Glutamatergic neuron (in vitro differentiated cells): ENCODE measurements around the gene PIAS1. TPM values are rescaled to one million over a fixed set of nuclear protein-coding genes. Genes with fewer than 3 reads are reported as not detected.
"Not testable (repeated sequence)": the region's sequence is repeated elsewhere in the genome, so short reads cannot be mapped to it uniquely, and the experiment has no call there.

Experiments
- DNase-seq: peaks from one replicate; pipeline ENCODE4 v3.0.0; 2022
- H3K27ac Mint-ChIP-seq: one replicate; pipeline ENCODE4 v1.8.0; 2020; ENCODE audit warnings: mild to moderate bottlenecking, mixed read lengths, inconsistent platforms; ENCODE audit not compliant: unreplicated experiment
- H3K27me3 Mint-ChIP-seq: one replicate; pipeline ENCODE4 v1.8.0; 2020; ENCODE audit warnings: mild to moderate bottlenecking, moderate library complexity, mixed read lengths, inconsistent platforms; ENCODE audit not compliant: unreplicated experiment
- H3K36me3 Mint-ChIP-seq: one replicate; pipeline ENCODE4 v1.8.0; 2020; ENCODE audit warnings: mild to moderate bottlenecking, mixed read lengths, inconsistent platforms; ENCODE audit not compliant: unreplicated experiment
- H3K4me1 Mint-ChIP-seq: one replicate; pipeline ENCODE4 v1.8.0; 2020; ENCODE audit warnings: mild to moderate bottlenecking, low read depth, mixed read lengths, inconsistent platforms; ENCODE audit not compliant: unreplicated experiment
- H3K4me3 Mint-ChIP-seq: one replicate; pipeline ENCODE4 v1.8.0; 2020; ENCODE audit warnings: mild to moderate bottlenecking, mixed read lengths, inconsistent platforms; ENCODE audit not compliant: unreplicated experiment
- H3K9me3 Mint-ChIP-seq: one replicate; pipeline ENCODE4 v1.8.0; 2020; ENCODE audit warnings: mild to moderate bottlenecking, moderate library complexity, mixed read lengths, inconsistent platforms; ENCODE audit not compliant: unreplicated experiment
- CTCF ChIP-seq: fragments of 200-600 bp; sonication (generic); IDR thresholded peaks from one replicate; pipeline ENCODE4 v1.5.0; 2021; ENCODE audit not compliant: partially characterized antibody, unreplicated experiment
- total RNA-seq: library from RNA; stranded (reverse); fragmentation: NEBNext Ultra II Directional; extraction: Animal tissue kit (Norgen Biotek cat#: 25700); gene quantifications from one replicate; pipeline ENCODE4 v1.2.1, GENCODE V29; 2021; ENCODE audit not compliant: unreplicated experiment

Gene PIAS1
- total RNA-seq, 1 donor from 2014 or later: 64.9 TPM

- peaks cover 16% of the 10 kb centered on the region for H3K4me1 Mint-ChIP-seq
Measured at GRCh38 chr15:68056097-68056865, 2.2 kb downstream of the PIAS1 start.

GRCh38 chr15:68057034-68057433 lies 2.9 kb downstream of the PIAS1 start:
- H3K36me3 Mint-ChIP-seq: no peaks in the 10 kb centered on the region

More at GRCh38 chr15:68056097-68056865, 2.2 kb downstream of the PIAS1 start:
- no peak for TF ChIP-seq CTCF
- H3K36me3 Mint-ChIP-seq: no peaks in the 10 kb centered on the region
- peak overlapping the region; percentile 75 for H3K27ac Mint-ChIP-seq
- no peaks in the 10 kb centered on the region for H3K9me3 Mint-ChIP-seq
- H3K27me3 Mint-ChIP-seq: no peaks in the 10 kb centered on the region
- peak overlapping the region; percentile 97 for H3K4me3 Mint-ChIP-seq
- DNase-seq: no peak

GRCh38 chr15:68057758-68058157 lies 3.6 kb downstream of the PIAS1 start:
- no peak for TF ChIP-seq CTCF
- Mint-ChIP-seq H3K4me3 (no peak overlapping the region), H3K9me3 (no peaks in the 10 kb centered on the region), H3K27me3 (no peaks in the 10 kb centered on the region), H3K27ac (no peak overlapping the region), H3K36me3 (no peaks in the 10 kb centered on the region), H3K4me1 (peaks cover 27% of the 10 kb centered on the region)
- no peak for DNase-seq

More at GRCh38 chr15:68057034-68057433, 2.9 kb downstream of the PIAS1 start:
- Mint-ChIP-seq H3K9me3 (no peaks in the 10 kb centered on the region), H3K27ac (peak overlapping the region; percentile 19), H3K4me3 (peak overlapping the region; percentile 97), H3K4me1 (peaks cover 21% of the 10 kb centered on the region), H3K27me3 (no peaks in the 10 kb centered on the region)
- no peak for DNase-seq
- no peak for TF ChIP-seq CTCF

GRCh38 chr15:68058970-68059369 lies 4.9 kb downstream of the PIAS1 start:
- not testable (repeated sequence) for H3K27me3 Mint-ChIP-seq, H3K4me3 Mint-ChIP-seq, H3K27ac Mint-ChIP-seq, H3K9me3 Mint-ChIP-seq, DNase-seq, H3K36me3 Mint-ChIP-seq
- peaks cover 29% of the 10 kb centered on the region for H3K4me1 Mint-ChIP-seq

- no peak for TF ChIP-seq CTCF
- H3K9me3 Mint-ChIP-seq: no peaks in the 10 kb centered on the region
- DNase-seq: no peak
- H3K27ac Mint-ChIP-seq: no peak overlapping the region
- peaks cover 29% of the 10 kb centered on the region for H3K4me1 Mint-ChIP-seq
- no peaks in the 10 kb centered on the region for H3K36me3 Mint-ChIP-seq
- no peak overlapping the region for H3K4me3 Mint-ChIP-seq
- H3K27me3 Mint-ChIP-seq: no peaks in the 10 kb centered on the region
Measured at GRCh38 chr15:68059630-68060029, 5.5 kb downstream of the PIAS1 start.
